Parathyroid adenoma (tissue), 2 donors: ENCODE results near the gene EIF2AK3.

Experiments used
- H2AFZ ChIP-seq: fragments of 300-600 bp; sonication (generic); one replicate; pipeline ENCODE4 v1.7.0; 2017; ENCODE audit warnings: antibody characterized with exemption, mild to moderate bottlenecking
- H3K27ac ChIP-seq: fragments of 300-600 bp; sonication (generic); one replicate; pipeline ENCODE4 v1.7.0; 2017
- H3K27me3 ChIP-seq: fragments of 300-600 bp; sonication (generic); one replicate; pipeline ENCODE4 v1.7.0; 2017; ENCODE audit warnings: low read length; ENCODE audit not compliant: control insufficient read depth, insufficient read depth
- H3K36me3 ChIP-seq: fragments of 300-600 bp; sonication (generic); one replicate; pipeline ENCODE4 v1.7.0; 2017; ENCODE audit warnings: low read length; ENCODE audit not compliant: control insufficient read depth, insufficient read depth
- H3K4me1 ChIP-seq: fragments of 300-600 bp; sonication (generic); one replicate; pipeline ENCODE4 v1.7.0; 2017; ENCODE audit warnings: control low read depth
- H3K4me2 ChIP-seq: fragments of 300-600 bp; sonication (generic); one replicate; pipeline ENCODE4 v1.7.0; 2017; ENCODE audit warnings: low read length
- H3K4me3 ChIP-seq: fragments of 300-600 bp; sonication (generic); one replicate; pipeline ENCODE4 v1.7.0; 2017; ENCODE audit warnings: low read depth, low read length
- H3K79me2 ChIP-seq: fragments of 300-600 bp; sonication (generic); one replicate; pipeline ENCODE4 v1.7.0; 2017; ENCODE audit warnings: control low read depth
- H3K9ac ChIP-seq: fragments of 300-600 bp; sonication (generic); one replicate; pipeline ENCODE4 v1.7.0; 2017; ENCODE audit warnings: mild to moderate bottlenecking
- H3K9me3 ChIP-seq: fragments of 300-600 bp; sonication (generic); one replicate; pipeline ENCODE4 v1.7.0; 2017; ENCODE audit warnings: low read length; ENCODE audit not compliant: control insufficient read depth
- TF ChIP-seq, protein P1 (sequence below): fragments of 300-600 bp; sonication (generic); IDR thresholded peaks from one replicate; pipeline ENCODE4 v1.7.0; 2017; ENCODE audit warnings: antibody characterized with exemption, mild to moderate bottlenecking
- donor health status: primary hyperparathyroidism.

The EIF2AK3 gene

DNA sequence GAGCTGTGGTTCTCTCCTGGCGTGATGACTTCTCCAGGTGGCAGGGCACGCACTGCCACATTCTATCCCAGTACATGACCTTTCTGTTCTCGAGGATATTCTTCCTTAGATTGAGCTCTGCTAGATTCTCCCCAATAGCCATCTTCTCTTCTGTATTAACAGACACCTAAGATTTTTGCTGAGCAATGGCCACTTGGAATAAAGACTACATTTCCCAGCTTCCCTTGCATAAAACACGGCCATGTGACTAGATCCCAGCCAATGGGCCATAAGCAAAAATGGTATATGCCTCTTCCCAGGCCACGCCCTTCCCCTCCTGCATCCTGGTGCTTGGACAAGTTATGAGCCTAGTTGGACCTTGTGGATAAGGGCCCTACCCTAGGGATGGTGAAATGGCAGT is 82.1 kb downstream of the EIF2AK3 start:
- Histone ChIP-seq H3K36me3 (no peaks in the 10 kb centered on the region), H3K9me3 (no peaks in the 10 kb centered on the region), H3K4me2 (no peak overlapping the region), H3K79me2 (no peaks in the 10 kb centered on the region), H3K4me3 (no peak overlapping the region), H2AFZ (no peak overlapping the region), H3K27ac (no peak overlapping the region), H3K9ac (no peak overlapping the region), H3K27me3 (no peaks in the 10 kb centered on the region), H3K4me1 (no peaks in the 10 kb centered on the region)
- TF ChIP-seq, protein P1, sequence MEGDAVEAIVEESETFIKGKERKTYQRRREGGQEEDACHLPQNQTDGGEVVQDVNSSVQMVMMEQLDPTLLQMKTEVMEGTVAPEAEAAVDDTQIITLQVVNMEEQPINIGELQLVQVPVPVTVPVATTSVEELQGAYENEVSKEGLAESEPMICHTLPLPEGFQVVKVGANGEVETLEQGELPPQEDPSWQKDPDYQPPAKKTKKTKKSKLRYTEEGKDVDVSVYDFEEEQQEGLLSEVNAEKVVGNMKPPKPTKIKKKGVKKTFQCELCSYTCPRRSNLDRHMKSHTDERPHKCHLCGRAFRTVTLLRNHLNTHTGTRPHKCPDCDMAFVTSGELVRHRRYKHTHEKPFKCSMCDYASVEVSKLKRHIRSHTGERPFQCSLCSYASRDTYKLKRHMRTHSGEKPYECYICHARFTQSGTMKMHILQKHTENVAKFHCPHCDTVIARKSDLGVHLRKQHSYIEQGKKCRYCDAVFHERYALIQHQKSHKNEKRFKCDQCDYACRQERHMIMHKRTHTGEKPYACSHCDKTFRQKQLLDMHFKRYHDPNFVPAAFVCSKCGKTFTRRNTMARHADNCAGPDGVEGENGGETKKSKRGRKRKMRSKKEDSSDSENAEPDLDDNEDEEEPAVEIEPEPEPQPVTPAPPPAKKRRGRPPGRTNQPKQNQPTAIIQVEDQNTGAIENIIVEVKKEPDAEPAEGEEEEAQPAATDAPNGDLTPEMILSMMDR, result no peak

DNA sequence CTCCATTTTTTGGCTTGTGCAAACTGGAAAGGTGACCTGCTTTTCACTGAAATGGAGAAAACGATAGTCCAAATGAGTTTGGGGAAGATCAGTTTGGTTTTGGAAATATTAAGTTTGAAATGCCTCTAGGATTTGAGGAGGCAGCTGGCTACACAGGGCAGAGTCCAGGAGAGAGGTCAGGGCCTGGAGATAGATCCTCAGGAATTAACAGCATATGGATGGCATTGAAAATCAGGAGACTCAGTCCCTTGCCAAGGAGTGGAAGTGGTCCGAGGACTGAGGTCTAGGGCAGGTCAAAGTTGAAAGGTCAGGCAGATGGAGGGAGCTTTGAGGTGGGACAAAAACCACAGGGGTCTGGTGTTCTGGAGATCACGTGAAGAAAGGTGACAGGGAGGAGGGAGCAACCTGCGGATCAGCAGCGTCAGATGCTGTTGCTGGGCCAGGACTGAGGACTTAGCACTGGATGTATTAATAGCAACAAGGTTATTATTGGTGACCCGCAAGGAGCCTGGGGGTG is 83.7 kb downstream of the EIF2AK3 start:
- Histone ChIP-seq H2AFZ (no peak overlapping the region), H3K36me3 (no peaks in the 10 kb centered on the region), H3K79me2 (no peaks in the 10 kb centered on the region), H3K9ac (no peak overlapping the region), H3K9me3 (no peaks in the 10 kb centered on the region), H3K4me1 (no peaks in the 10 kb centered on the region), H3K27me3 (no peaks in the 10 kb centered on the region), H3K4me2 (no peak overlapping the region), H3K27ac (no peak overlapping the region), H3K4me3 (no peak overlapping the region)
- TF ChIP-seq, protein P1, result no peak

DNA sequence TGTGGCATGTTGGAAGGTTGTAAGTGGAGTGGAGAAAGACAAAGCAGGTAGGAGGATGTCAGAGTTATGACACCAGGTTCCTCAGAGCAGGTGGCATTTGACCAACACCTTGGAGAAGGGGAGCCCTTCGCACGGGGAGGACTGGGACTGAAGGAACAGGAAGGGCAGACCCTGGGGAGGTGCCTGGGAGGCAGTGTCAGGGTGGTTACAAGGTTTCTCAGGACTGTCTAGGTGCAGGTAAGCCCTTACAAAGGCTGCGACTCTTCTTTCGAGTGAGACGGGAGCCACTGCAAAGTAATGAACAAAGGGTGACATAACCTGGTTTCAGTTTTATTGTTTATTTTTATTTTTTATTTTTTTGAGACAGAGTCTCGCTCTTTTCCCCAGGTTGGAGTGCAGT is 84.6 kb downstream of the EIF2AK3 start:
- Histone ChIP-seq H3K9ac (no peak overlapping the region), H3K4me3 (no peak overlapping the region), H3K27ac (no peak overlapping the region), H3K27me3 (no peaks in the 10 kb centered on the region), H2AFZ (no peak overlapping the region), H3K9me3 (no peaks in the 10 kb centered on the region), H3K79me2 (no peaks in the 10 kb centered on the region), H3K4me1 (no peaks in the 10 kb centered on the region), H3K4me2 (no peak overlapping the region), H3K36me3 (no peaks in the 10 kb centered on the region)
- TF ChIP-seq, protein P1, result no peak

DNA sequence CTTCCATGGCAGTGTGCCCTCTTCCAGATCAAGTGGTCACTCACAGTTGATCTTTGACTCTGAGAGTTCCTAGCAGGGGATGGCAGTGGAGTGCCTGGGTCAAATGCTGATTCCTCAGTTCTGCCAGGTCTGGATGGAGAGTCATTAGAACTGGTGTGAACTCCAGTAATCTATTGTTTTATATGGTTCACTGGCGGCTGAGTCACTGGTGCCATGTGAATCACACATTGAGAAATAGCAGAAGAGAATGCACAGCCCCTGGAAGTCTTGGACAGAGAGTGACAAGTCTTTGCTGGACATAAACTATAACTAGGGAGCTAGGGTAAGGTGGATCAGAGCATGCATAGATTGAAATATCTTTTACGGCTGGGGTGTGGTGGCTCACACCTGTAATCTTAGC is 86.9 kb downstream of the EIF2AK3 start:
- Histone ChIP-seq H3K79me2 (no peaks in the 10 kb centered on the region), H3K4me3 (no peak overlapping the region), H3K27ac (no peak overlapping the region), H3K9me3 (no peaks in the 10 kb centered on the region), H3K27me3 (no peaks in the 10 kb centered on the region), H3K36me3 (no peaks in the 10 kb centered on the region), H3K9ac (no peak overlapping the region), H3K4me2 (no peak overlapping the region), H3K4me1 (peaks cover 6% of the 10 kb centered on the region), H2AFZ (no peak overlapping the region)
- TF ChIP-seq, protein P1, result no peak

DNA sequence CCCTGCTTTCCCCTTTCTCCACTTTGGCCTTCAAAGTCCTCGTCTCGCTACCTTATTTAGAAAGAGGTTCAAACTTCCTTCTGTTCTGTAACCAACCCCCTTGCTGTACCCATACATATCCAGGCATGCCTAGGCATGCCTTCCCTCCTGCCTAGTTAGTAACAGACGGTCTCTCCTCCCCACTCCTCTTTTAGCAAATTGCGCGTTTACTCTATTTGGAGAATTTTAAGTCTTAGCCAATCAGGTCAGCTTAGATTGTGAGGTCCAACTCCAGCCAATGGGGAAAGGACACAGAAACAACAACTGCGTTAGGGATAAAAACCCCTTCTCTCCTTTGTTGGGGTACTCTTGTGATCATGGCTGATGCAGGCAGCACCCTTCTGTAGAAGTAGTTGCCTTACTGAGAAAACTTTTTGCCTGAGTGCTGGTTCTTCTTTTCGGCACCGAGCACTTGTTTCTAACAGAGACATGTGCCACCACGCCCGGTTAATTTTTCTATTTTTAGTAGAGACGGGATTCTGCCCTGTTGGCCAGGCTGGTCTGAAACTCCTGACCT is 88.8 kb downstream of the EIF2AK3 start:
- no peaks in the 10 kb centered on the region for H3K27me3 ChIP-seq
- H3K9ac ChIP-seq, result no peak overlapping the region
- H2AFZ ChIP-seq, result no peak overlapping the region
- H3K79me2 ChIP-seq, result no peaks in the 10 kb centered on the region
- no peak overlapping the region for H3K4me2 ChIP-seq
- no peaks in the 10 kb centered on the region for H3K9me3 ChIP-seq
- H3K4me1 ChIP-seq, result peaks cover 6% of the 10 kb centered on the region
- TF ChIP-seq, protein P1, result no peak
- no peak overlapping the region for H3K27ac ChIP-seq
- no peaks in the 10 kb centered on the region for H3K36me3 ChIP-seq
- no peak overlapping the region for H3K4me3 ChIP-seq
